ENCODE measurements around the gene ANKRD13C.
A peak's percentile ranks its signal among the peaks of the same experiment; 100 is the strongest.

ANKRD13C gene

DNA sequence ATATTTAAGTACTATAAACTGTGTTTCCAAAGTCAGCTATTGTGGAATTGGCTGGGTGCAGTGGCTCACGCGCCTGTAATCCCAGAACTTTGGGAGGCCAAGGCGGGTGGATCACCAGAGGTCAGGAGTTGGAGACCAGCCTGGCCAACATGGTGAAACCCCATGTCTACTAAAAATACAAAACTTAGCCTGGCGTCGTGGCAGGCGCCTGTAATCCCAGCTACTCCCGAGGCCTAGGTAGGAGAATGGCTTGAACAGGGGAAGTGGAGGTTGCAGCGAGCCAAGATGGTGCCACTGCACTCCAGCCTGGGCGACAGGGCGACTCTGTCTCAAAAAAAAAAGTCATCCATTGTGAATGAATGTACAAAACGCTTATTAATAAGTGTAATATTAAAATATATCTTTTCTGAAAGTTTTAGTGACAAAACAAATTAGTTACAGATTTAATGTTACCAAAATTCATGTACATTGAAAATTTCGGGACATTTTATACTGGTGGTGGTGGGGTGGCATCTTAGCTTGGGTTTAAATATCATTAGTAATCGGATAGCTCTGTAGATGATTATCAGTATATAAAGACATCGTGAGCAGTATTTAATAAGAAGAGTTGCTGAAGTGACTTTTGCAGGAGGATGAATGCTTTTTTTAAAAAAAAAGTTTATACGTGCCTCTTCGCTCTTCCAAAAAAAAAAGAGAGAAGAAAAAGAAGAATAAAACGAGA is 133.8 kb downstream of the ANKRD13C start:
- peak; percentile 2 for DNase-seq (ENCODE audit: low spot score)
- no peak for FAIRE-seq

DNA sequence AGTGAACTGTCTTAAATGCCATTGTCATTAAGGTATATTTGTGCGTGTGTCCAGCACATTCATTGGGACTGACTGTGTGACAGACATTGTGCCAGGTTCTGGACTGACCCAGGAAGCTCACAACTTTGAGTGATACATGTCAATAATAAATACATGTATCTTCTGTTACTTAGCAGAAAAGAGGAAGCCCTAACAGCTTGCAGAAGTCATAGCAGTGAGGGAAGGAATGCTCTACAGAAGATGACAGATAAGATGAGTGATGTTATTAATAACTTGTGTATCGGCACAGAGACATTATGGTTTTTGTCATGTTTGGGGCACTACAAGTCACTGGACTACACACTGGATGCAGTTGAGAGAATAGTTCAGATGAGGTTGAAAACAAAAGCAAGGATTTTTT is 134.5 kb downstream of the ANKRD13C start:
- no peak for DNase-seq (ENCODE audit: low spot score)

DNA sequence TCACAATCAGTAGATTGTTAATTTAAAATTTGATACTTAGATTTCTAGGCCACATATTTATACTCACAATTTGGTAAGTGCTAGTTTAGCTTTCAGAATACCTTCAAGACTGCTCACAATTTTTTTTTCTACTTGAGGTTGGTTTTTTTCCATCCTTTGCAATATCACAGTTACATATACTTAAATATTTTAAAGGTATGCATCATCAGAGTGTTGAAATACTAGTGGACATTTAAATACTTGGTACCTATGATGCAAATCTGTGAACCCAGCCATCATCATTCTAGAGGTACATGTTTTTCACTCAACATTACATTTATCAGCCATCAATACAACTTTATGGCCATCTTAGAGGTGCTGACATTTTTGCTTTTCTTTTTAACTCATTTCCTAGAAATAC is 143.0 kb downstream of the ANKRD13C start:
- FAIRE-seq (no peak), DNase-seq (ENCODE audit: low spot score) (no peak)

More for the DNA sequence above, 134.5 kb downstream of the ANKRD13C start:
- FAIRE-seq, result no peak

DNA sequence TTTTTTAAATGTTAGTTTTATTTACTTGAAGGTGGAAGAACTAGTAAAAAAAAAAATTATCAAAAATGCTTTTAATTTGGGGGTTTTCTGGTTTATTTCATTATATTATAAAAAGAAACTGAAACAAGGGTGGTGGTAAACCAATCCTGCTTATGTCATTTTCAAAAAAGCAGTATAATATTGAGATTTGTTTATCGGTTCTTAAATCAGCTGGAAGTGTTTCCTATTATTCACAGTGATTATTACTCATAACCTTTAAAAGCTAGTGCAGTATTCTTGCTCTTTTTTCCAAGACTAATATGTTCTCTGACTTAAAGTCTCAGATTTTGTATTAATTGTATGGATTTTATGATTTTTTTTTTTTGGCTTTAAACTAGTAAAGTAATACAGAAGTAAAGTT is 143.7 kb downstream of the ANKRD13C start:
- DNase-seq (ENCODE audit: low spot score), result no peak
- no peak for FAIRE-seq
